PC-9 (cell line): ENCODE measurements around the gene ACAD8.

Experiments used
- EZH2 ChIP-seq: fragments of 200-600 bp; sonication (generic); IDR thresholded peaks from 2 replicates; pipeline ENCODE4 v1.8.0; 2017; ENCODE audit warnings: antibody characterized with exemption, low read depth
- TF ChIP-seq, protein P1 (sequence below): fragments of 200-600 bp; sonication (generic); conservative IDR thresholded peaks from 2 replicates; pipeline ENCODE4 v1.6.1; 2017; ENCODE audit warnings: mixed run types, antibody characterized with exemption, mild to moderate bottlenecking, moderate library complexity

DNA sequence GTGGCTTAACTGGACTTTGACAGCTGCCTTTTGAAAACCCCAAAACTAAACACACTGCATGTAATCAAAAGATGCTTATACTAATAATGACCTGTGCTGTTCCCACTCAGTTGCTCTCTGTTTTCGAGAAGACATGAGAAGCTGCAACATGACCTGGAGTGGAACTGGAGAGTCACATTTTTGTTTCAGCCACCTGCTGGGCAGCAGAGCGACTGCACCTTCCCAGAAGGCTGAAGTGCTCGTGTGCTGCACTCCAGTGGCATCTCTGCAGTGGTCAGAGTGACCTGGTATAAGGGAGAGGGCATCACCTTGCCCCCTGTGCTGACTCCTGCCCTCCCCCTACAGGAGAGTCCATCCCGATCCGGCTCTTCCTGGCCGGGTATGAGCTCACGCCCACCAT, 8.8 kb upstream of the ACAD8 start:
- TF ChIP-seq, protein P1, sequence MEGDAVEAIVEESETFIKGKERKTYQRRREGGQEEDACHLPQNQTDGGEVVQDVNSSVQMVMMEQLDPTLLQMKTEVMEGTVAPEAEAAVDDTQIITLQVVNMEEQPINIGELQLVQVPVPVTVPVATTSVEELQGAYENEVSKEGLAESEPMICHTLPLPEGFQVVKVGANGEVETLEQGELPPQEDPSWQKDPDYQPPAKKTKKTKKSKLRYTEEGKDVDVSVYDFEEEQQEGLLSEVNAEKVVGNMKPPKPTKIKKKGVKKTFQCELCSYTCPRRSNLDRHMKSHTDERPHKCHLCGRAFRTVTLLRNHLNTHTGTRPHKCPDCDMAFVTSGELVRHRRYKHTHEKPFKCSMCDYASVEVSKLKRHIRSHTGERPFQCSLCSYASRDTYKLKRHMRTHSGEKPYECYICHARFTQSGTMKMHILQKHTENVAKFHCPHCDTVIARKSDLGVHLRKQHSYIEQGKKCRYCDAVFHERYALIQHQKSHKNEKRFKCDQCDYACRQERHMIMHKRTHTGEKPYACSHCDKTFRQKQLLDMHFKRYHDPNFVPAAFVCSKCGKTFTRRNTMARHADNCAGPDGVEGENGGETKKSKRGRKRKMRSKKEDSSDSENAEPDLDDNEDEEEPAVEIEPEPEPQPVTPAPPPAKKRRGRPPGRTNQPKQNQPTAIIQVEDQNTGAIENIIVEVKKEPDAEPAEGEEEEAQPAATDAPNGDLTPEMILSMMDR, result peak; percentile 70
- no peak for TF ChIP-seq EZH2
